ENCODE data around the gene ZBTB20.

Gene ZBTB20

GRCh38 chr3:114519415-114519814, 627.7 kb downstream of the ZBTB20 start:
- peak; percentile 50 for DNase-seq (ENCODE audit: low spot score)

GRCh38 chr3:114518206-114518808, 628.8 kb downstream of the ZBTB20 start:
- no peak for DNase-seq (ENCODE audit: low spot score)

- no peak for DNase-seq (ENCODE audit: low spot score)
These were observed 636.9 kb downstream of the ZBTB20 start for GRCh38 chr3:114510201-114510600.

- no peak for DNase-seq (ENCODE audit: low spot score)
These were observed 637.3 kb downstream of the ZBTB20 start for GRCh38 chr3:114509756-114510155.

- DNase-seq (ENCODE audit: low spot score), result no peak
These were observed 638.1 kb downstream of the ZBTB20 start for GRCh38 chr3:114508976-114509375.

GRCh38 chr3:114508208-114508607, 638.9 kb downstream of the ZBTB20 start:
- no peak for DNase-seq (ENCODE audit: low spot score)

- no peak for DNase-seq (ENCODE audit: low spot score)
These were observed 640.3 kb downstream of the ZBTB20 start for GRCh38 chr3:114506591-114507300.

- DNase-seq (ENCODE audit: low spot score), result peak; percentile 21
These were observed 642.0 kb downstream of the ZBTB20 start for GRCh38 chr3:114504941-114505628.

GRCh38 chr3:114502204-114502603, 644.9 kb downstream of the ZBTB20 start:
- DNase-seq (ENCODE audit: low spot score), result no peak

- no peak for DNase-seq (ENCODE audit: low spot score)
These were observed 647.1 kb downstream of the ZBTB20 start for GRCh38 chr3:114499976-114500375.

GRCh38 chr3:114498539-114499370, 648.3 kb downstream of the ZBTB20 start:
- peak; percentile 10 for DNase-seq (ENCODE audit: low spot score)

GRCh38 chr3:114496874-114497273, 650.2 kb downstream of the ZBTB20 start:
- peak; percentile 57 for DNase-seq (ENCODE audit: low spot score)

GRCh38 chr3:114496466-114496865, 650.6 kb downstream of the ZBTB20 start:
- no peak for DNase-seq (ENCODE audit: low spot score)

GRCh38 chr3:114496021-114496434, 651.1 kb downstream of the ZBTB20 start:
- DNase-seq (ENCODE audit: low spot score), result peak; percentile 51

GRCh38 chr3:114494498-114494897, 652.6 kb downstream of the ZBTB20 start:
- DNase-seq (ENCODE audit: low spot score), result no peak

GRCh38 chr3:114490829-114491228, 656.3 kb downstream of the ZBTB20 start:
- no peak for DNase-seq (ENCODE audit: low spot score)

- no peak for DNase-seq (ENCODE audit: low spot score)
These were observed 659.6 kb downstream of the ZBTB20 start for GRCh38 chr3:114487502-114487901.

GRCh38 chr3:114484919-114485318, 662.2 kb downstream of the ZBTB20 start:
- no peak for DNase-seq (ENCODE audit: low spot score)

GRCh38 chr3:114481113-114481512, 666.0 kb downstream of the ZBTB20 start:
- no peak for DNase-seq (ENCODE audit: low spot score)

GRCh38 chr3:114480442-114480841, 666.6 kb downstream of the ZBTB20 start:
- DNase-seq (ENCODE audit: low spot score), result no peak

- DNase-seq (ENCODE audit: low spot score), result no peak
These were observed 668.3 kb downstream of the ZBTB20 start for GRCh38 chr3:114478801-114479200.

GRCh38 chr3:114476511-114476910, 670.6 kb downstream of the ZBTB20 start:
- no peak for DNase-seq (ENCODE audit: low spot score)

All from AG08395 (cell line).